ENCODE measurements around the gene SLC39A11.
"Not testable (repeated sequence)": the region's sequence is repeated elsewhere in the genome, so short reads cannot be mapped to it uniquely, and the experiment has no call there.

SLC39A11 gene

GRCh38 chr17:72816406-72816805, 276.1 kb downstream of the SLC39A11 start:
- DNase-seq: no peak

GRCh38 chr17:72813481-72813880, 279.0 kb downstream of the SLC39A11 start:
- DNase-seq: no peak

- no peak for DNase-seq
These were observed 279.7 kb downstream of the SLC39A11 start for GRCh38 chr17:72812823-72813222.

GRCh38 chr17:72811976-72812687, 280.4 kb downstream of the SLC39A11 start:
- DNase-seq: no peak

- no peak for DNase-seq
These were observed 281.4 kb downstream of the SLC39A11 start for GRCh38 chr17:72810991-72811508.

- no peak for DNase-seq
These were observed 286.5 kb downstream of the SLC39A11 start for GRCh38 chr17:72806011-72806410.

GRCh38 chr17:72804949-72805707, 287.4 kb downstream of the SLC39A11 start:
- DNase-seq: no peak

- no peak for DNase-seq
These were observed 289.8 kb downstream of the SLC39A11 start for GRCh38 chr17:72802726-72803125.

GRCh38 chr17:72797142-72797541, 295.3 kb downstream of the SLC39A11 start:
- no peak for DNase-seq

GRCh38 chr17:72795941-72796340, 296.5 kb downstream of the SLC39A11 start:
- DNase-seq: no peak

- no peak for DNase-seq
These were observed 298.3 kb downstream of the SLC39A11 start for GRCh38 chr17:72794152-72794551.

GRCh38 chr17:72792771-72793170, 299.7 kb downstream of the SLC39A11 start:
- DNase-seq: no peak

- DNase-seq: no peak
These were observed 302.3 kb downstream of the SLC39A11 start for GRCh38 chr17:72790190-72790589.

GRCh38 chr17:72789711-72790110, 302.8 kb downstream of the SLC39A11 start:
- DNase-seq: no peak

GRCh38 chr17:72788950-72789585, 303.4 kb downstream of the SLC39A11 start:
- DNase-seq: no peak

- no peak for DNase-seq
These were observed 306.3 kb downstream of the SLC39A11 start for GRCh38 chr17:72786209-72786608.

- no peak for DNase-seq
These were observed 309.3 kb downstream of the SLC39A11 start for GRCh38 chr17:72782985-72783701.

- not testable (repeated sequence) for DNase-seq
These were observed 310.1 kb downstream of the SLC39A11 start for GRCh38 chr17:72782437-72782836.

GRCh38 chr17:72778169-72779151, 314.0 kb downstream of the SLC39A11 start:
- DNase-seq: no peak

GRCh38 chr17:72775919-72776318, 316.6 kb downstream of the SLC39A11 start:
- DNase-seq: no peak

- no peak for DNase-seq
These were observed 317.3 kb downstream of the SLC39A11 start for GRCh38 chr17:72775237-72775636.

GRCh38 chr17:72774236-72774635, 318.3 kb downstream of the SLC39A11 start:
- DNase-seq: no peak

All from CD4-positive, alpha-beta T cell treated with Interleukin-4 for 4 hours (primary cell).